T-helper 2 cell treated with Interferon-gamma antibody and Interleukin-4, amounts not matched to agents 5 μg/mL and 100 μg/mL, for 36 hours (primary cell): ENCODE data around the gene CTSK.
"Not testable (repeated sequence)": the region's sequence is repeated elsewhere in the genome, so short reads cannot be mapped to it uniquely, and the experiment has no call there.

ENCODE experiments used
- DNase-seq: peaks from one replicate; pipeline ENCODE4 v3.0.0; 2021; ENCODE audit warnings: low spot score
- H3K27ac Mint-ChIP-seq: one replicate; pipeline ENCODE4 v1.8.0; 2021; ENCODE audit warnings: mild to moderate bottlenecking, mixed read lengths
- H3K27me3 Mint-ChIP-seq: one replicate; pipeline ENCODE4 v1.8.0; 2021; ENCODE audit warnings: low read depth, mixed read lengths
- H3K36me3 Mint-ChIP-seq: one replicate; pipeline ENCODE4 v1.8.0; 2021; ENCODE audit warnings: low read depth, mixed read lengths
- H3K4me1 Mint-ChIP-seq: one replicate; pipeline ENCODE4 v1.8.0; 2021; ENCODE audit warnings: low read depth, mixed read lengths
- H3K4me3 Mint-ChIP-seq: one replicate; pipeline ENCODE4 v1.8.0; 2022; ENCODE audit warnings: mild to moderate bottlenecking, moderate library complexity, mixed read lengths
- H3K9me3 Mint-ChIP-seq: one replicate; pipeline ENCODE4 v1.8.0; 2021; ENCODE audit warnings: mixed read lengths

CTSK gene

GRCh38 chr1:150791585-150791984 lies 16.5 kb downstream of the CTSK start:
- H3K27ac Mint-ChIP-seq, result no peak overlapping the region
- peaks cover 10% of the 10 kb centered on the region for H3K4me1 Mint-ChIP-seq
- H3K36me3 Mint-ChIP-seq, result peaks cover 7% of the 10 kb centered on the region
- no peaks in the 10 kb centered on the region for H3K9me3 Mint-ChIP-seq
- DNase-seq, result no peak
- H3K27me3 Mint-ChIP-seq, result peaks cover 6% of the 10 kb centered on the region
- H3K4me3 Mint-ChIP-seq, result no peak overlapping the region

- Mint-ChIP-seq H3K9me3 (no peaks in the 10 kb centered on the region), H3K4me1 (peaks cover 10% of the 10 kb centered on the region), H3K27ac (no peak overlapping the region), H3K27me3 (peaks cover 6% of the 10 kb centered on the region), H3K4me3 (no peak overlapping the region), H3K36me3 (peaks cover 4% of the 10 kb centered on the region)
- no peak for DNase-seq
These were observed 18.7 kb downstream of the CTSK start for GRCh38 chr1:150789396-150789795.

DNA sequence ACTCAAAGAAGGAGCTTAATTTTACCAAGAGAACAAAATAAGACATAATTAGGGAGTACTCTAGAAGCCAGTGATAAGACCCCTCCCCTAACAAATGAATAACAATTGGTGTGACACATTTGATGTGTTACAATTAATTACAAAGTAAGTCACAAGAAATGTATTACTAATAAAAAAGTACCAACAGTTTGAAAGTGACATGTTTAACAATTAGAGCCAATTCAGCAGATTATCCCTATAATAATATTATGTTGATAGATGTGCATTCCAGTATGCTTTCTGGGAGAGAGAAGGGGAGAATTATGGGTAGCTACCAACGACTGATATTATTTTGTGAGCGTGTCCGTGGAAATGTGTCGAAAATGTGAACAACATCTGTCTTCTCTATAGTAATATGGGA lies 19.1 kb downstream of the CTSK start:
- Mint-ChIP-seq H3K9me3 (no peaks in the 10 kb centered on the region), H3K4me1 (peaks cover 10% of the 10 kb centered on the region), H3K27ac (no peak overlapping the region), H3K4me3 (no peak overlapping the region), H3K36me3 (peaks cover 2% of the 10 kb centered on the region), H3K27me3 (peaks cover 6% of the 10 kb centered on the region)
- no peak for DNase-seq

GRCh38 chr1:150787455-150787854 lies 20.6 kb downstream of the CTSK start:
- DNase-seq, result no peak
- peaks cover 2% of the 10 kb centered on the region for H3K36me3 Mint-ChIP-seq
- peaks cover 6% of the 10 kb centered on the region for H3K27me3 Mint-ChIP-seq
- H3K9me3 Mint-ChIP-seq, result no peaks in the 10 kb centered on the region
- no peak overlapping the region for H3K27ac Mint-ChIP-seq
- H3K4me1 Mint-ChIP-seq, result peaks cover 10% of the 10 kb centered on the region
- no peak overlapping the region for H3K4me3 Mint-ChIP-seq

DNA sequence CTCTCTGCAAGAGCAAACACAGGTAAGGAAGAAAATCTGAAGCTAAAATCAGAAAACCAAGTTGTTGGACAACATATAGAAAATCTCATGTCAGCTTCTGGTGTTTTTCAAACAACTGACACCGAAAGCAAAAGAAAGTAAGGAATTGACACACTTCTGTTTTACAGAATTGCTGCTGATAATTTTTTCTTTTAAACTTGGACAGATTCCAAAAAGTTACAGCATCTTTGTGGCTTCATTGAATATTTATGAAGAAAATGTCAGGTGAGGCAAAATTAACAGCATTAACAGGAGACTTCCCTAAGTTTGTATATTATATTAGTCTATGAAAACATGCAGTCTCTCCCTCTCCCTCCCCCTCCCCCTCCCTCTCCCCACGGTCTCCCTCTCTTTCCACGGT lies 27.6 kb downstream of the CTSK start:
- Mint-ChIP-seq H3K4me3 (no peak overlapping the region), H3K9me3 (no peaks in the 10 kb centered on the region), H3K27ac (no peak overlapping the region)

DNA sequence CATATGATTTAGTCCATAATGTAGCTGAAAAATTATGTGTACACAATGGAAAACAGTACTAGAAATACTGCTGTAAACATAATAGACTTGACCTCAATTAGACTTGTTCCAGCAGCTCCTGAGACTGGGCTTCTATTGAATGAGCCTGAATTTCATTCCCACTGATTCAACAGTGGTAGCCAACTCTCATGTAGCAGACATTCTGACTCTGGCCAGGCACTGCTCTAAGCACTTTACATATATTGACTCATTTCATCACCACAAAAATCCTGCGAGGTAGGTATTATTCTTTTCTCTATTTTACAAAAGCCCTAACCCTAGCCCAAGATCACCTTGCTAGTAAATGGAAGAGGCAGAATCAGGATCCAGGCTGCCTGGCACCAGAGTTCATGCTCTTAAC lies 29.7 kb downstream of the CTSK start:
- H3K4me1 Mint-ChIP-seq, result peaks cover 12% of the 10 kb centered on the region
- H3K9me3 Mint-ChIP-seq, result no peaks in the 10 kb centered on the region
- H3K36me3 Mint-ChIP-seq, result no peaks in the 10 kb centered on the region
- DNase-seq, result no peak
- H3K27ac Mint-ChIP-seq, result no peak overlapping the region
- no peaks in the 10 kb centered on the region for H3K27me3 Mint-ChIP-seq
- H3K4me3 Mint-ChIP-seq, result no peak overlapping the region

More for the DNA sequence above, 27.6 kb downstream of the CTSK start:
- H3K27me3 Mint-ChIP-seq, result no peaks in the 10 kb centered on the region
- H3K4me1 Mint-ChIP-seq, result peaks cover 9% of the 10 kb centered on the region
- no peaks in the 10 kb centered on the region for H3K36me3 Mint-ChIP-seq
- DNase-seq, result no peak

- Mint-ChIP-seq H3K36me3 (no peaks in the 10 kb centered on the region), H3K4me1 (peaks cover 12% of the 10 kb centered on the region), H3K4me3 (no peak overlapping the region), H3K27ac (no peak overlapping the region), H3K9me3 (no peaks in the 10 kb centered on the region), H3K27me3 (no peaks in the 10 kb centered on the region)
- no peak for DNase-seq
These were observed 30.5 kb downstream of the CTSK start for GRCh38 chr1:150777544-150777943.

- H3K36me3 Mint-ChIP-seq, H3K27me3 Mint-ChIP-seq, H3K9me3 Mint-ChIP-seq, H3K4me3 Mint-ChIP-seq, DNase-seq, H3K27ac Mint-ChIP-seq: not testable (repeated sequence)
- H3K4me1 Mint-ChIP-seq, result peaks cover 19% of the 10 kb centered on the region
These were observed 32.0 kb downstream of the CTSK start for GRCh38 chr1:150775931-150776505.

GRCh38 chr1:150775276-150775675 lies 32.8 kb downstream of the CTSK start:
- H3K4me3 Mint-ChIP-seq, result no peak overlapping the region
- peaks cover 4% of the 10 kb centered on the region for H3K27me3 Mint-ChIP-seq
- no peaks in the 10 kb centered on the region for H3K36me3 Mint-ChIP-seq
- DNase-seq, result no peak
- H3K9me3 Mint-ChIP-seq, result no peaks in the 10 kb centered on the region
- H3K27ac Mint-ChIP-seq, result no peak overlapping the region
- peaks cover 25% of the 10 kb centered on the region for H3K4me1 Mint-ChIP-seq

DNA sequence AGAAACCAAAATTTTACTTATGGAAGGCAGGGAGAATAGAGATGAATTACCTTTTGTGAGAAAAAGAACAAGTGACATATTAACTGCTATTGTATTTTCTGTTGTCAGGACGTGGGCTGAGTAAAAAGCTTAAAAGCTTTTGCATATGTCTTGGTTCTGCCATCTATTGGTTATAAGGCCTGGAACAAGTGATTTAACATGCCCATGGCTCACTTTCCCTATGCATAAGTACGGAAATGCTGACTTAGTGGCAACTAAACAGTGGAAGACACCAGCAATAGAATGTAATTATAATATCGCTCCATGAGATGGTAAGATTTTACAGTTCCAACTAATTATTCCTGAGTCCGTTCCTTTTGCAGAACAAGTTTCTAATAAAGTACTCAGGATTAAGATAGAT lies 35.7 kb downstream of the CTSK start:
- H3K4me3 Mint-ChIP-seq, result no peak overlapping the region

DNA sequence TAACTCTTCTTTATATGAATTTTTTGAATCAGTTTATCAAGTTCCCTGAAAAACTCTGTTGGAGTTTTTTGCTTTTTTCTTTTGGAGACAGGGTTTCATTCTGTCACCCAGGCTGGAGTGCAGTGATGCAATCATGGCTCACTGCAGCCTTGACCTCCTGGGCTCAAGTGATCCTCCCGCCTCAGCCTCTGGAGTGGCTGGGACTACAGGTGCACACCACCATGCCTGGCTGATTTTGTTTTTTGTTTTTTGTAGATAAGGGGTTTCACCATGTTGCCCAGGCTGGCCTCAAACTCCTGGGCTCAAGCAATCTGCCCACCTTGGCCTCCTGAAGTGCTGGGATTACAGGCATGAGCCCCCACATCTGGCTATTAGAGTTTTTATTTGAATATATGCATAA lies 40.4 kb downstream of the CTSK start:
- not testable (repeated sequence) for H3K9me3 Mint-ChIP-seq, DNase-seq, H3K27me3 Mint-ChIP-seq, H3K27ac Mint-ChIP-seq, H3K4me3 Mint-ChIP-seq
- H3K4me1 Mint-ChIP-seq, result peaks cover 37% of the 10 kb centered on the region
- H3K36me3 Mint-ChIP-seq, result peaks cover 12% of the 10 kb centered on the region

More for the DNA sequence above, 35.7 kb downstream of the CTSK start:
- Mint-ChIP-seq H3K36me3 (no peaks in the 10 kb centered on the region), H3K27me3 (peaks cover 4% of the 10 kb centered on the region), H3K4me1 (peaks cover 20% of the 10 kb centered on the region), H3K9me3 (no peaks in the 10 kb centered on the region), H3K27ac (no peak overlapping the region)
- DNase-seq, result no peak

GRCh38 chr1:150765977-150766301 lies 42.1 kb downstream of the CTSK start:
- not testable (repeated sequence) for H3K27me3 Mint-ChIP-seq, H3K9me3 Mint-ChIP-seq, DNase-seq
- Mint-ChIP-seq H3K36me3 (peaks cover 27% of the 10 kb centered on the region), H3K27ac (peak overlapping the region; percentile 94), H3K4me1 (peaks cover 38% of the 10 kb centered on the region), H3K4me3 (peak overlapping the region; percentile 94)

DNA sequence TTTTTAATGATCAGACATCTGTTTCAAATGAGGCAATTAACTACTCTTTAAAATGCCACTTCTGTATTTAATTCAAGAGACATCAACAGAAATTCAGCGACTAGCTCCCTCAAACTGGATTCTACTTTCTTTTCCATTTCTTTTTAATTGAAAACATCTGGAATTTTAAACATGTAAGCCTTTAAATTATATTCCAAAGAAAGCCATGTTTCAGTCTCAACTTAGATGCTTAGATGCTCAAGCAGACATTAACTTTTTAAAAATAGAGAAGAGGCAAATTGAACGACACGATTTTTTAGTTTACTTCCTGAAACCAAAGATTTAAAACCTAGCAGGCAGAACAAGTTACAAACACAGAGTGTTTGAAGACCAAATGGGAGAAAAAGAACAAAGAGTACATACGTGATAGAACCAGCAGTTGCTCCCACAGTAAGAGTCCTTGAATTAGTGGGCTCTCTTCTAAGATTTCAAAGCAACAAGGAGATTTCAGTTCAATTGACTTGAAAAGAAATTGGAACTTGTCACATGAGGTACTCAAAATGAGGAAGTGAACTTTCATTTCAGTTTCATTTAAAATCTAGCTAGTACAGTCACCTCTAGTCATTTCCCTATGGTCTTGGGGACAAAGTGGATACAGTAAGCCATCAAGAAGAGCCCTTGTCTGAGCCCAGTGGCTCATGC lies 42.6 kb downstream of the CTSK start, which contains the start of gene CTSS:
TSS of gene CTSS (minus strand) at position 483 of the 681 bp plus-strand sequence. CDS start 1,015 bp downstream, outside the sequence.
- peaks cover 32% of the 10 kb centered on the region for H3K36me3 Mint-ChIP-seq
- peaks cover 33% of the 10 kb centered on the region for H3K4me1 Mint-ChIP-seq
- peaks cover under 1% of the 10 kb centered on the region for H3K27me3 Mint-ChIP-seq
- H3K9me3 Mint-ChIP-seq, result peaks cover 2% of the 10 kb centered on the region
- H3K4me3 Mint-ChIP-seq, result peak within 1 kb of the TSS; percentile 94
- H3K27ac Mint-ChIP-seq, result peak within 1 kb of the TSS; percentile 94
- DNase-seq, result no peak

DNA sequence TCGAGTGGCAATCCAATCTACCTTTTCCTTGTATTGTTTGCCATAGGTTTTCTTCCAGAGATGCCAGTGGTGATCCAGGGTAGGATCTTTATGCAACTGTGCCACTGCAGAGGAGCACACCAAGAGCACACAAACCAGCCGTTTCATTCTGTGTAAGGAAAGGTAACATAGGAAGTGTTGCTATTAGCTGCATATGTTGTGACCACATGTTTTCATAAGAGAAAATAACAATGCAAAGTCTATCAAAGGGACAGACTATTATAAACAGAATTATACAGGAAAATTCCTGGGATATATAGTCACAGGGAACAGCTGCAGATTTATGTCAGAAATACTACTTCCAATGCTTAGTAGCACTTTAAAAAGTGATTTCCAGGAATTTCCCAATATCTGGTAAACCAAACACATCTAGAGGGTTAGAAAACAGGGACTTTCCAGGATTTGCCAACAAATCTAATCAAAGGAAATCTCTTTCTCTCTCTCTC lies 43.4 kb downstream of the CTSK start:
- Mint-ChIP-seq H3K4me1 (peaks cover 37% of the 10 kb centered on the region), H3K9me3 (peaks cover 6% of the 10 kb centered on the region), H3K27me3 (no peaks in the 10 kb centered on the region), H3K36me3 (peaks cover 39% of the 10 kb centered on the region), H3K27ac (peak overlapping the region; percentile 94), H3K4me3 (peak overlapping the region; percentile 94)
- DNase-seq, result no peak
